Stimulated activated CD4-positive, alpha-beta T cell treated with anti-CD3 and anti-CD28 coated beads, Interleukin-12 subunit alpha, Interleukin-12 subunit beta, amount 100 ng/mL, for 4 hours (primary cell): ENCODE data around the gene SLCO2B1.

ENCODE experiments used
- DNase-seq: peaks from one replicate; pipeline ENCODE4 v3.0.0-alpha.2; 2020

Gene SLCO2B1

GRCh38 chr11:75145196-75145971 lies 5.5 kb upstream of the SLCO2B1 start:
- no peak for DNase-seq

GRCh38 chr11:75145972-75146519 lies 4.9 kb upstream of the SLCO2B1 start:
- DNase-seq, result no peak

- no peak for DNase-seq
These were observed 4.2 kb upstream of the SLCO2B1 start for GRCh38 chr11:75146711-75147110.

- no peak for DNase-seq
These were observed 3.6 kb upstream of the SLCO2B1 start for GRCh38 chr11:75147191-75147874.

GRCh38 chr11:75147875-75148263 lies 3.0 kb upstream of the SLCO2B1 start:
- no peak for DNase-seq

GRCh38 chr11:75148436-75148983 lies 2.4 kb upstream of the SLCO2B1 start:
- DNase-seq, result no peak

- no peak for DNase-seq
These were observed 991 bp upstream of the SLCO2B1 start for GRCh38 chr11:75149766-75150465.

GRCh38 chr11:75151346-75152047 lies 590 bp downstream of the SLCO2B1 start:
- DNase-seq, result no peak

GRCh38 chr11:75152090-75152489 lies 1.2 kb downstream of the SLCO2B1 start:
- DNase-seq, result no peak

GRCh38 chr11:75152651-75153427 lies 1.9 kb downstream of the SLCO2B1 start:
- DNase-seq, result no peak

- DNase-seq, result no peak
These were observed 4.0 kb downstream of the SLCO2B1 start for GRCh38 chr11:75154646-75155569.

GRCh38 chr11:75155570-75156422 lies 4.9 kb downstream of the SLCO2B1 start:
- DNase-seq, result no peak

- no peak for DNase-seq
These were observed 7.3 kb downstream of the SLCO2B1 start for GRCh38 chr11:75158241-75158640.

- no peak for DNase-seq
These were observed 7.8 kb downstream of the SLCO2B1 start for GRCh38 chr11:75158696-75159150.

GRCh38 chr11:75159151-75159953 lies 8.4 kb downstream of the SLCO2B1 start:
- DNase-seq, result no peak

GRCh38 chr11:75160220-75160757 lies 9.4 kb downstream of the SLCO2B1 start:
- no peak for DNase-seq

- no peak for DNase-seq
These were observed 10.0 kb downstream of the SLCO2B1 start for GRCh38 chr11:75160880-75161279.

- no peak for DNase-seq
These were observed 10.7 kb downstream of the SLCO2B1 start for GRCh38 chr11:75161506-75162095.
